Muscle of arm (tissue), 14 donors: ENCODE measurements around the gene TADA1. TPM values are rescaled to one million over a fixed set of nuclear protein-coding genes. Genes with fewer than 3 reads are reported as not detected.

Experiments
- DNase-seq: peaks from one replicate; pipeline ENCODE4 v3.0.0-alpha.2; 2013
- long read RNA-seq, 11 donors: transcript quantifications; one replicate each; lab custom pipeline, GENCODE V29; 2026
- polyA plus RNA-seq, 12 donors: library from polyadenylated mRNA; unstranded; fragments of 120-200 nt; gene quantifications; one replicate each; pipeline ENCODE4 v1.2.1, GENCODE V29; 2013; ENCODE audit not compliant: insufficient read length in 12 of 12

Gene TADA1, protein sequence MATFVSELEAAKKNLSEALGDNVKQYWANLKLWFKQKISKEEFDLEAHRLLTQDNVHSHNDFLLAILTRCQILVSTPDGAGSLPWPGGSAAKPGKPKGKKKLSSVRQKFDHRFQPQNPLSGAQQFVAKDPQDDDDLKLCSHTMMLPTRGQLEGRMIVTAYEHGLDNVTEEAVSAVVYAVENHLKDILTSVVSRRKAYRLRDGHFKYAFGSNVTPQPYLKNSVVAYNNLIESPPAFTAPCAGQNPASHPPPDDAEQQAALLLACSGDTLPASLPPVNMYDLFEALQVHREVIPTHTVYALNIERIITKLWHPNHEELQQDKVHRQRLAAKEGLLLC
- 10 to 100 TPM in 11 of 12 donors, not detected in 1; 11.4 to 19.7 (median 14.8) TPM for polyA plus RNA-seq
- long read RNA-seq, donor 1, transcript TADA1-201 (8 exons, 2,159 nt): major isoform, 5 of 14 reads
- long read RNA-seq, donor 1, partial matches to known transcripts: 6 of 14 reads
- long read RNA-seq, donor 1, other reads (novel, unspliced or antisense): 0 of 14 reads
- long read RNA-seq, donor 2, transcript TADA1-201 (8 exons, 2,159 nt): major isoform, 12 of 17 reads
- long read RNA-seq, donor 2, partial matches to known transcripts: 5 of 17 reads
- long read RNA-seq, donor 2, other reads (novel, unspliced or antisense): 0 of 17 reads
- long read RNA-seq, donor 3, partial matches to known transcripts: 0 of 3 reads
- long read RNA-seq, donor 3, other reads (novel, unspliced or antisense): 0 of 3 reads
- long read RNA-seq, donor 4, partial matches to known transcripts: 0 of 2 reads
- long read RNA-seq, donor 4, other reads (novel, unspliced or antisense): 0 of 2 reads
- long read RNA-seq, donor 5, transcript TADA1-201 (8 exons, 2,159 nt): major isoform, 6 of 7 reads
- long read RNA-seq, donor 5, partial matches to known transcripts: 0 of 7 reads
- long read RNA-seq, donor 5, other reads (novel, unspliced or antisense): 0 of 7 reads
- long read RNA-seq, donor 6, partial matches to known transcripts: 0 of 3 reads
- long read RNA-seq, donor 6, other reads (novel, unspliced or antisense): 0 of 3 reads
- long read RNA-seq, donor 7, partial matches to known transcripts: 0 of 1 reads
- long read RNA-seq, donor 7, other reads (novel, unspliced or antisense): 0 of 1 reads
- long read RNA-seq, donor 8, transcript TADA1-201 (8 exons, 2,159 nt): major isoform, 10 of 10 reads
- long read RNA-seq, donor 8, partial matches to known transcripts: 0 of 10 reads
- long read RNA-seq, donor 8, other reads (novel, unspliced or antisense): 0 of 10 reads
- long read RNA-seq, donor 9, partial matches to known transcripts: 0 of 3 reads
- long read RNA-seq, donor 9, other reads (novel, unspliced or antisense): 0 of 3 reads
- long read RNA-seq, donor 10, transcript TADA1-201 (8 exons, 2,159 nt): major isoform, 6 of 6 reads
- long read RNA-seq, donor 10, partial matches to known transcripts: 0 of 6 reads
- long read RNA-seq, donor 10, other reads (novel, unspliced or antisense): 0 of 6 reads
- long read RNA-seq, donor 11, partial matches to known transcripts: 6 of 6 reads
- long read RNA-seq, donor 11, other reads (novel, unspliced or antisense): 0 of 6 reads

DNA sequence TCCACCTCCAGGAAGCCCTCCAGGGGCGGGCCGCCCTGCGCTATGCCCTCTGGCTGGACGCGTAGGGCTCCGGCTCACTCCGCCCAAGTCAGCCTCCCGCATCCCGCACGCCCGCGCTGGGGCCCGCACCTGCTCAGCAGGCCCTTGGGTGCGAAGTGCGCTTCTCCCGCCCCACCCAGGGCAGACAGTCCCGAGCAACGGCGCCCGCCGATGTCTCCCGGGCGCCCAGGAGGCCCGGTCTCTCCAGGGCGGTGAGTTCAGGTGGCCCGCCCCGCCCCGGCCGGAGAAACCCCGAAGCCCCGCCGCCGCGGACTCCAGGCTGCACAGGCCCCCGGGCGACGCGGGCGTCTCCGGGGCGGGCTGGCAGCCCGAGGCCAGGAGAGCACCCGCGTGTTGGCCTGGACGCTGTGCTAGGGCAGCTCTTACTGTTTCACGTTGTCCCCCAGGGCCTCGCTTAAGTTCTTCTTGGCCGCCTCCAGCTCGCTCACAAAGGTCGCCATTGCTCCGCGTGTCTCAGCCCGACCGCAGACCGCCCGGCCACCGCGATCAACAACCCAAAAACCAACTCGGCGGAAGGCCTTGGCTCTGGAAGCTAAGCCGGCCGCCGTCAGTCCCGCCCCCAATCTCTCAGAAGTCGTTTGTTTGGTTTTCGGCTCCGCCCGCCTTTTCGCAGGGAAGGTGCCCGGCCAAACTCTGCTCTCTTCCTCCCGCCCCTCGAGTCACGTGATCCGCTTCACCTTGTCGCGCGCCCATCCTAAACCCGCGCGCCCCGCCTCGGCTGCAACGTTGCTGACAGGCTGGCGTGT, at the start of gene TADA1:
Gene TADA1, minus strand, starts transcription at position 531 of the 806 bp plus-strand sequence. Its CDS starts 31 bp downstream, at position 500.
- peak; percentile 97 for DNase-seq

GRCh38 chr1:166924823-166925541, 48.9 kb upstream of the TADA1 start:
- no peak for DNase-seq

DNA sequence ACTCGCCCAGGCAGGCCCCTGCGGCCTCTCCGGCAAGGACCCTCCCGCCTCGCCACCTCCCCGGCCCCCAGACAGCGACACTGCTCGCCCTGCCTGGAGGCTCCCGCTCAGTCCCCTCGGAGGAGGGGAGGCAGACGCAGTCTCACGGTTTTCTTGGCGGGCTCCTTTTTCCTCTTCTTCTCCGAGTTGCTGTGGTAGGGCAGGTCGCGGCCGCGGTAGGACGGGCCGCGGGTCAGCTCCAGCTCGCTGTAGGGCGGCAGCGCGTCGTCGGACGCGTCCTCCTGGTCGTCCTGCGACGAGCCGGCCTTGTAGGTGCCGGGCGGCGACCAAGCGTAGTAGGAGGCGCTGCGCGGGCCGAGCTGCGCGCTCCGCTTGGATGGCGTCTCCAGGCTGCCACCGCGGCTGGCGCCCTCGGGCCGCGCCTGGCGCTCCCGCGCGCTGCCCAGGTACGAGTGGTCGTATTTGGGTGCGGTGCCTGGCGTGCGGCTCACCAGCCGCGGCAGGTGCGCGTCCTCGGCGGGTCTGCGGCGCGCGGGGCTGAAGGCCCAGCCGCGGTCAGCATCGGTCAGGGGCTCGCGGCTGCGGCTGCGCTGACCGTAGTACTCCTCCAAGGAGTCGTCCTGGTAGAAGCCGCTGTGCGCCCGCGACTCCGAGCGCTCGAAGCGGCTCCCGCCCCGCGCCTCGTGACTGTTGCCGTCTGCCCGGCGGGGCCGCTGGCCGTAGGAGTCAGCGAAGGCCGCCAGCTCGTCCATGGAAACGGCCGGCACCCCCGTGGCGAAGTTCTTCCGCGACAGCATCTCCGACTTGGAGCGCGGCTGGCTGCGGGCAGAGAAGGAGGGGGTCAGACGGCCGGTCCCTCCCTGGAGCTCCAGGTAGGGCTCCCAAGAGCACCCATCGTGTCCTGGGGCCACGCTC, 44.8 kb upstream of the TADA1 start:
- no peak for DNase-seq

DNA sequence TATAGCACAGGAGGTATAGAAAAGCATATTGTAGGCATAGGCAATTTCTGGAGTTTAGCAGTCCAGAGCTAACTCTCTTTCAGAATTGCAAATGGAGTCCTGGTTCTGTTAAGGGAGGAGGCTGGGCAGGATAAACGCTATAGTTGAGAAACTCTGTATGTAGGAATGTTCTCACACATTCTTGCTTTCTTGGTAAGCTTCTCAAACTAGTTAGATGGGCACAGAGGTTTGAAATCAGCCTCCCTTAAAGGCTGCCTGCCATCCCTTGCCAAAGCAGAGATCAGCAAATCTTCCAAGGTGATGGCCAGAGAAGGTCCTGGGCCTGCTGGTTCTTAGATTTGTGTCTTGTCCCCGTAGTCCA, 42.9 kb upstream of the TADA1 start:
- no peak for DNase-seq

- DNase-seq: no peak
These were observed 42.3 kb upstream of the TADA1 start for GRCh38 chr1:166918088-166918955.

GRCh38 chr1:166915941-166916340, 39.9 kb upstream of the TADA1 start:
- DNase-seq: no peak

DNA sequence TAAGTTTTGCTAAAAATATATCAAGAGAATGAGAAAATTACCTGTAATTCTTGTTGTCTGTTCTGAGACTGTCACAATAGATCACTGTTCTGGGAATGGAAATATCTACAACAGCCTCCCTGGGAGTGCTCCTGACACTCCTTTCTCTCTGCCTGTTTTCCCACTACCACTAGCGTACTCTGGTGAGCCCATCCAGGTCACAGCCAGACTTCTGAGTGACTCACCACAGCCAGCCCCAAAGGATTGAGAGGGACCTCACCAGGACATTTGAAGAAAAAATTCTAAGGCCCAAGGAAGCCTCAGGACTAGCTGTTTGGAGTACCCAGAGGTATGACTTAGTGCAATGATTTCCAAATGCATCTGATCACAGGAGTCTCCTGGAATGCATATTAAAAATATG, 39.0 kb upstream of the TADA1 start:
- no peak for DNase-seq

- no peak for DNase-seq
These were observed 38.0 kb upstream of the TADA1 start for GRCh38 chr1:166914111-166914510.

GRCh38 chr1:166911624-166912023, 35.6 kb upstream of the TADA1 start:
- no peak for DNase-seq

DNA sequence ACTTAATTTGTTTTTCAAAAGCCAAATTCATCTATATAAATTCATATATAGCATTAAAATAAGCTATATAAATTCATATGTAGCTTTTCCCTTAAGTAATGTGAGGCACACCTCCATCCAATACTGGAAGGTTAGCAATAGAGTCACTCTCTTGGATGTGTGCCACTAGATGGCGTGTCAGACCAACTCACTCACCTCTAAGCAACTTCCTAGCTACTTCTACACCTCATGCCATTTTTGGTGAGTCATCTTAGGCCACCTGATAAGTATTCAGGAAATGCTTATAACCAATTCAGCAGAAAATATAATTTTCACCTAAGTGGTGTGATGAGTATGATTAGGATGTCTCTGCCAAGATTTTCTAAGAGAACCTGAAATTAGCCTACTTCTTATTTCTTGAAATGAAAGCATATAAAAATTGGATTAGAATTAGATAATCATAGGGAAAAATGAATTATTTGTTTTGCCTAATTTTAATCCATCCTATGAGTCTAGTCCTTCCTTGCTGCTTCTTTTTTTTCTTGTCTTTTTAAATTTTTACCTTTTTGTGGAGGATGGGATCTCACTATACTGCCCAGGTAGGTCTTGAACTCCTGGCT, 34.4 kb upstream of the TADA1 start:
- peak; percentile 43 for DNase-seq

DNA sequence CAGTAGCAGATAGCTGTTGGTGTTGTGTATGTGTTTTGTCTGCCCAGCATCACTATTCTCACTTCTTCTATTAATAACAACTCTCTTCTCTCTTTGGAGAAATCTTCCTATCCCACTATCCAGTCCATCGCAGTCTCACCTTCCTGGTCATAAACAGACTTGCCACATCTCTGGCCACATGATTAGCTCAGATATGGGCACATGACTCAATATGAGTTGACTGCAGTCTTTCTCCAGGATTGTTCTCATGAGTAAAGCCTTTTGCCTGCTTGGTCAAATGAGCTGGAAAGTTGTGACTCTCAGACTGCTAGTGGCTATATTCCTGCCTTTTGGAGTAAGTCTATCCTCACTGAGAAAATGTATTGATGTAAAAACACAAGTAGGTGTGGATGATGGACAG, 32.9 kb upstream of the TADA1 start:
- DNase-seq: no peak

DNA sequence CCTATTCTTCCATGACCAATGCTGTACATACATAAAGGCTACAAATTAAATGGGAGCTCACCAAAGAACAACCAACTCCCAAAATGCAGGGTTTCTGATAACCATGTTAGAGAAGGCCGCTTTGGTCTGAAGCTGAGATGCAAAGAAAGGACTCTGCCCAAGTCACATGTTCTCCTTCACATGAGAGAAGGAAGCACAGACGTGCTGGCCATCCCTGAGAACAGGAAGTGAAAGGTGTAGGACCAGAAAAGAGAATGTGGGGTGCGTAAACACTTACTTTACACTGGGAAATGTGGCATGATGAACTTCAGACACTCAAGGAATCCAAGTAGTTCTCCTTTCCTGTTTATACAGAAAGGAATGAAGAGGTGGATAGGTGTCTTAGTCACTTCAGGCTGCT, 31.7 kb upstream of the TADA1 start:
- DNase-seq: no peak

DNA sequence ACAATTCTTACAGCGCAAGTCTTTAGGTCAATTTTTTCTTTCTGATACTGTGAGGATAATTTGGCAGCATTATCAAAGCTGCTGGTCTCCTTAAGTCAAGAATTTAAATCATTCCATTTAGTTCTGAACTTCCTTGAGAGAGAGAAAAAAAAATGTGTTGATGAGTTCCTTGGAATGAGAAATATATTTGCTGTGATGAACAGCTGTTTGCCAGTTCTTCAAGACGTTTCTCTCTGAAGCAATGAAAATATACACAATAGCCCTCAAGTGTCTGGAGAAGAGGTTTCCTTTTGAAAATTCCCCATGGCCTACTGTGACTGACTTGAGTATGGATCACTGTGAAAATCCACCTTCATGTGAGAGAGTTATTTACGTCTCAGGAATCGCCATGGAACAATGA, 31.0 kb upstream of the TADA1 start:
- no peak for DNase-seq

DNA sequence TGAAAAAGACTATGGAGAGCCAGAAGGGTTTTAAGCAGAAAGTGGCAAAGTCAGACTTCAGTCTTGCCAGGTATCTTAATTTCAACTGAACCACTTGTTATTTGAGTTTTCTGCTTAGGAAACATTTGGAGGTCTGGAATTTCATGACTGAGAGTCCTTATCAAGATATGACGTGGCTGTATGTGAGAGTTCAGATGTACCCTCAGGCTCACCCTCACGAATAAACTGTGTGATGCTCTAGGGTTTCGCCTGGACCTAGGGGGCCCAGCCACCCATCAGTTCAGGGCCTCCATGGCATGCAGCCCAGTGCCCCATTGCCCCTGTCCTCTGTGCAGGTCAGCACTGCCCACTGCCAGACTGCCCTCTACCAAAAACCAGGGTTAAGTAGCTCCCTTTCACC, 30.6 kb upstream of the TADA1 start:
- DNase-seq: no peak

GRCh38 chr1:166905900-166906299, 29.8 kb upstream of the TADA1 start:
- peak; percentile 26 for DNase-seq

GRCh38 chr1:166905136-166905535, 29.1 kb upstream of the TADA1 start:
- DNase-seq: peak; percentile 28

- DNase-seq: no peak
These were observed 27.2 kb upstream of the TADA1 start for GRCh38 chr1:166903232-166903631.
